Esophagus squamous epithelium (tissue), 5 donors: Measurements from ENCODE around the gene CEP170B. TPM values are rescaled to one million over a fixed set of nuclear protein-coding genes. Genes with fewer than 3 reads are reported as not detected.
"Not testable (repeated sequence)": the region's sequence is repeated elsewhere in the genome, so short reads cannot be mapped to it uniquely, and the experiment has no call there.

Experiments
- DNase-seq: peaks from one replicate; lab custom pipeline; 2025; lab: John Stamatoyannopoulos, UW
- H3K27ac ChIP-seq, 4 donors: fragments of 200-600 bp; sonication (generic); one replicate each; pipeline ENCODE4 v1.5.1; 2016 to 2019; ENCODE audit warnings: mild to moderate bottlenecking in 1 of 4
- H3K27me3 ChIP-seq, 4 donors: fragments of 200-600 bp; sonication (generic); 1 replicate in 3 of 4; 2 replicates in 1 of 4; pipeline versions ENCODE4 v1.5.1 to v1.6.0; 2017 to 2021; ENCODE audit warnings: antibody characterized with exemption in 1 of 4
- H3K36me3 ChIP-seq, 3 donors: fragments of 200-600 bp; sonication (generic); one replicate each; pipeline ENCODE4 v1.5.1; 2016 to 2019
- H3K4me1 ChIP-seq, 3 donors: fragments of 200-600 bp; sonication (generic); one replicate each; pipeline ENCODE4 v1.5.1; 2017 to 2019
- H3K4me3 ChIP-seq, 4 donors: fragments of 200-600 bp; sonication (generic); 1 replicate in 3 of 4; 2 replicates in 1 of 4; pipeline ENCODE4 v1.5.1; 2016 to 2019; ENCODE audit warnings: mild to moderate bottlenecking in 2 of 4, moderate library complexity in 1 of 4
- H3K9me3 ChIP-seq, 3 donors: fragments of 200-600 bp; sonication (generic); one replicate each; pipeline ENCODE4 v1.5.1; 2016 to 2019
- CTCF ChIP-seq, 6 experiments: fragments of 450-650 bp in 4 of 6; fragments of 200-600 bp in 2 of 6; sonication (generic) in 2 of 6; IDR thresholded peaks; one replicate each; pipeline ENCODE4 v1.5.1; 2016 to 2019; ENCODE audit warnings: antibody characterized with exemption in 6 of 6, mild to moderate bottlenecking in 4 of 6, moderate library complexity in 4 of 6
- POLR2A ChIP-seq, 4 donors: fragments of 450-650 bp; IDR thresholded peaks; one replicate each; pipeline ENCODE4 v1.6.1; 2017; ENCODE audit warnings: antibody characterized with exemption in 4 of 4, mild to moderate bottlenecking in 4 of 4, moderate library complexity in 3 of 4
- WGBS, 2 donors: methylation state at CpG; one replicate each; pipeline ENCODE4 v1.1.5; 2018; 5-methylcytosine and 5-hydroxymethylcytosine counted together
- intact Hi-C: fragments of 100-400 bp; cut with DNase I; formaldehyde crosslinking; loops from one replicate; pipeline ENCODE4 v1.15.0; 2022
- total RNA-seq, 4 donors: library from RNA; depleted of rRNA; stranded (reverse); fragments of >200 nt; gene quantifications; one replicate each; pipeline ENCODE4 v1.1.0, GENCODE V29; 2016
- donor health status: DM: yes; HTN: yes; CAD: no.

The CEP170B gene
- total RNA-seq, 4 donors from 2014 or later = 18.2 to 41.0 (median 30.6) TPM

DNA sequence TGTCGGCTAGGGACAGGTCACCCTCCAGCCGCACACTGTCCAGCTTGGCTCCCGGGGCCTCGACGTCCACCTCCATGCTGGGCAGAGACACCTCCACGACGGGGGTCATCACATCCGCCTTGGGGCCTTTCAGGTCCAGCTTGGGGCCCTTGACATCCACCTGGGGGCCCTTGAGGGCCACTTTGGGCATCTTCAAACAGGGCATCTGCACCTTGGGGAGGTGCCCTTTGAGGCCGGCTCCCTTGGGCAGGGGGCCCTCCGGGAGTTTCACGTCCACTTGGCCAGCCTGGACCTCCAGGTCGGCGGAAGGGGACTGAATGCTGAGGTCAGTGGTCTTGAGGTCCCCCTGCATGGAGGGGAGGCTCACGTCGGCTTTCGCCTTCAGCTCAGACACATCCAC, 77.5 kb downstream of the CEP170B start:
- H3K27ac ChIP-seq = no peak overlapping the region
- DNase-seq = no peak
- no peak overlapping the region for H3K4me3 ChIP-seq
- H3K27me3 ChIP-seq = no peaks in the 10 kb centered on the region
- no peaks in the 10 kb centered on the region for H3K4me1 ChIP-seq
- intact Hi-C loops = no loop called here
- peaks cover 3 to 98% (median 6%) of the 10 kb centered on the region in 3 donors for H3K36me3 ChIP-seq
- H3K9me3 ChIP-seq = no peaks in the 10 kb centered on the region
- no peak for TF ChIP-seq CTCF (IDR thresholded peaks at IDR 0.05)
- TF ChIP-seq POLR2A (IDR thresholded peaks at IDR 0.05) = no peak
- WGBS, 2 donors = 89 to 100% methylated on average over 2 to 16 of the region's 16 CpGs

- peaks cover 3 to 100% (median 6%) of the 10 kb centered on the region in 3 donors for H3K36me3 ChIP-seq
- not testable (repeated sequence) for H3K4me3 ChIP-seq
These were observed 78.3 kb downstream of the CEP170B start for GRCh38 chr14:104943216-104944015.

DNA sequence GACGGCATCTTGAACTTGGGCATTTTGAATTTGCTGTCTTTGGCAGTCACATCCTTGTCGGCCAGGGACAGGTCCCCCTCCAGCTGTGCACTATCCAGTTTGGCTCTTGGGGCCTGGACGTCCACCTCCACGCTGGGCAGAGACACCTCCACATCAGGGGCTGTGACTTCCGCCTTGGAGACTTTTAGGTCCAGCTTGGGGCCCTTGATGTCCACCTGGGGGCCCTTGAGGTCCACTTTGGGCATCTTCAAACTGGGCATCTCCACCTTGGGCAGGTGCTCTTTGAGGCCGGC, 78.9 kb downstream of the CEP170B start:
- intact Hi-C loops, DNase-seq, H3K27ac ChIP-seq, H3K9me3 ChIP-seq, H3K27me3 ChIP-seq, H3K4me1 ChIP-seq, H3K4me3 ChIP-seq: not testable (repeated sequence)
- WGBS, 2 donors = 68% methylated on average over 4 of the region's 6 CpGs; no CpG with 5 or more reads in 1 of the 2 donors
- H3K36me3 ChIP-seq = peaks cover 3 to 100% (median 6%) of the 10 kb centered on the region in 3 donors

More at GRCh38 chr14:104943216-104944015, 78.3 kb downstream of the CEP170B start:
- 91 to 95% methylated on average over 16 to 21 of the region's 29 CpGs for WGBS, 2 donors
- H3K27me3 ChIP-seq, intact Hi-C loops, H3K9me3 ChIP-seq, H3K4me1 ChIP-seq, DNase-seq, H3K27ac ChIP-seq: not testable (repeated sequence)

DNA sequence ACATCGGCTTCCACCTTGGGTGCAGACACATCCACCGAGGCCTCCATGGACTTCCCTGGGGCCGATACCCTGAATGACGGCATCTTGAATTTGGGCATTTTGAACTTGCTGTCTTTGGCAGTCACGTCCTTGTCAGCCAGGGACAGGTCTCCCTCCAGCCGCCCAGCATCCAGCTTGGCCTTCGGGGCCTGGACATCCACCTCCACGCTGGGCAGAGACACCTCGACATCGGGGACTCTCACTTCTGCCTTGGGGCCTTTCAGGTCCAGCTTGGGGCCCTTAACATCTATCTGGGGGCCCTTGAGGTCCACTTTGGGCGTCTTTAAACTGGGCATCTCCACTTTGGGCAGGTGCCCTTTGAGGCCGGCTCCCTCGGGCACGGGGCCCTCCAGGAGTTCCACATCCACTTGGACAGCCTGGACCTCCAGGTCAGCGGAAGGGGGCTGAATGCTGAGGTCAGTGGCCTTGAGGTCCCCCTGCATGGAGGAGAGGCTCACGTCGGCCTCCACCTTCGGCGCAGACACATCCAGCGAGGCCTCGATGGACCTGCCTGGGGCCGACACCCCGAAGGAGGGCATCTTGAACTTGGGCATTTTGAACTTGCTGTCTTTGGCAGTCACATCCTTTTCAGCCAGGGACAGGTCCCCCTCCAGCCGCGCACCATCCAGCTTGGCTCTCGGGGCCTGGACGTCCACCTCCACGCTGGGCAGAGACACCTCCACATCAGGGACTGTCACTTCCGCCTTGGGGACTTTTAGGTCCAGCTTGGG, 79.6 kb downstream of the CEP170B start:
- peaks cover under 1 to 100% (median 6%) of the 10 kb centered on the region in 3 donors for H3K36me3 ChIP-seq
- H3K27ac ChIP-seq, H3K4me3 ChIP-seq, H3K4me1 ChIP-seq, DNase-seq, intact Hi-C loops, H3K27me3 ChIP-seq, H3K9me3 ChIP-seq: not testable (repeated sequence)
- 88 to 98% methylated on average over 9 to 17 of the region's 29 CpGs for WGBS, 2 donors

DNA sequence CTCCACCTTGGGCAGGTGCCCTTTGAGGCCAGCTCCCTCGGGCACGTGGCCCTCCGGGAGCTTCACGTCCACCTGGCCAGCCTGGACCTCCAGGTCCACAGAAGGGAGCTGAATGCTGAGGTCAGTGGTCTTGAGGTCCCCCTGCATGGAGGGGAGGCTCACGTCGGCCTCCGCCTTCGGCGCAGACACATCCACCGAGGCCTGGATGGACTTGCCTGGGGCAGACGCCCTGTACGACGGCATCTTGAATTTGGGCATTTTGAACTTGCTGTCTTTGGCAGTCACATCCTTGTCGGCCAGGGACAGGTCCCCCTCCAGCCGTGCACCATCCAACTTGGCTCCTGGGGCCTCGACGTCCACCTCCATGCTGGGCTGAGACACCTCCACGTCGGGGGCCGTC, 80.2 kb downstream of the CEP170B start:
- H3K27me3 ChIP-seq, H3K9me3 ChIP-seq, H3K27ac ChIP-seq, intact Hi-C loops, H3K4me1 ChIP-seq, DNase-seq, H3K4me3 ChIP-seq: not testable (repeated sequence)
- peaks cover 0 to 100% (median 6%) of the 10 kb centered on the region in 3 donors for H3K36me3 ChIP-seq
- 89 to 95% methylated on average over 4 to 11 of the region's 20 CpGs for WGBS, 2 donors

Other genes with a start within 250 kb of the CEP170B start
- 10 to 100 TPM; 36.7 to 43.6 (median 37.8) TPM for gene INF2, start 175.7 kb upstream of the CEP170B start, total RNA-seq
- 10 to 100 TPM in 2 of 4 donors, 1 to 10 TPM in 2; 3.4 to 11.4 (median 8.4) TPM for gene ADSS1, start 141.0 kb upstream of the CEP170B start, total RNA-seq
- 100 to 1,000 TPM; 149 to 282 (median 201) TPM for gene SIVA1, start 112.1 kb upstream of the CEP170B start, total RNA-seq
- 10 to 100 TPM; 66.6 to 93.7 (median 71.3) TPM for gene AKT1, start 69.5 kb upstream of the CEP170B start, total RNA-seq
- gene ZBTB42, start 64.2 kb upstream of the CEP170B start, total RNA-seq = 10 to 100 TPM in 2 of 4 donors, 1 to 10 TPM in 2; 4.7 to 14.2 (median 8.4) TPM
- gene PLD4, start 59.6 kb downstream of the CEP170B start, total RNA-seq = under 1 TPM; 0.18 to 0.95 (median 0.64) TPM
- gene AHNAK2, start 113.1 kb downstream of the CEP170B start, total RNA-seq = 100 to 1,000 TPM; 147 to 313 (median 172) TPM
- 10 to 100 TPM in 1 of 4 donors, 1 to 10 TPM in 3; 5.5 to 19.3 (median 7.3) TPM for gene CLBA1, start 120.5 kb downstream of the CEP170B start, total RNA-seq
- gene CDCA4, start 155.8 kb downstream of the CEP170B start, total RNA-seq = 10 to 100 TPM; 15.3 to 35.0 (median 23.3) TPM
- 1 to 10 TPM in 3 of 4 donors, under 1 TPM in 1; 0.79 to 5.0 (median 1.6) TPM for gene GPR132, start 200.2 kb downstream of the CEP170B start, total RNA-seq